SK-N-SH (cell line): ENCODE results near the gene ATXN2. TPM values are rescaled to one million over a fixed set of nuclear protein-coding genes. Genes with fewer than 3 reads are reported as not detected.
A peak's percentile ranks its signal among the peaks of the same experiment; 100 is the strongest.

Experiments
- CTCF ChIA-PET: fragments of 300-600, 350-600 bp; formaldehyde crosslinking; extraction: SDS; loops from one replicate; lab custom pipeline; 2021; lab: Yijun Ruan, JAX
- POLR2A ChIA-PET: fragments of 350-600 bp; sonication (Branson Sonifier 250); formaldehyde crosslinking; extraction: SDS; loops from one replicate; lab custom pipeline; 2020; ENCODE audit warnings: antibody characterized with exemption, inconsistent platforms; lab: Yijun Ruan, JAX
- DNase-seq: peaks from one replicate; pipeline ENCODE4 v3.0.0; 2012
- H2AFZ ChIP-seq: fragments of 200-600 bp; sonication (generic); 2 replicates; pipeline ENCODE4 v1.8.1; 2016; ENCODE audit warnings: antibody characterized with exemption, mild to moderate bottlenecking, low read depth
- H3F3A ChIP-seq: fragments of 200-600 bp; sonication (generic); replicated peaks from 2 replicates; pipeline ENCODE3; 2016; ENCODE audit warnings: antibody characterized with exemption, mild to moderate bottlenecking; ENCODE audit not compliant: insufficient read depth
- H3K27ac ChIP-seq, 2 experiments: fragments of 200-500 bp in 1 of 2; fragments of 200-600 bp in 1 of 2; sonication (Bioruptor generic) in 1 of 2; sonication (generic), shearing (Covaris generic) in 1 of 2; 2 replicates each; pipeline versions ENCODE4 v1.5.1 to v1.6.1; 2014 to 2016; ENCODE audit warnings: low read depth in 2 of 2, inconsistent platforms in 1 of 2, low read length in 1 of 2, mild to moderate bottlenecking in 1 of 2, mixed read lengths in 1 of 2
- H3K27me3 ChIP-seq: fragments of 200-600 bp; sonication (generic), shearing (Covaris generic); 2 replicates; pipeline ENCODE4 v1.6.1; 2016; ENCODE audit warnings: mixed run types; ENCODE audit not compliant: insufficient read depth
- H3K36me3 ChIP-seq, 2 experiments: fragments of 200-500 bp in 1 of 2; fragments of 200-600 bp in 1 of 2; sonication (Bioruptor generic) in 1 of 2; sonication (generic) in 1 of 2; replicated peaks in 1 of 2; 2 replicates each; pipeline versions ENCODE3 to v1.5.1; 2014 to 2016; ENCODE audit warnings: low read length in 1 of 2, mild to moderate bottlenecking in 1 of 2; ENCODE audit not compliant: insufficient read depth in 2 of 2, control insufficient read depth in 1 of 2
- H3K4me1 ChIP-seq, 2 experiments: fragments of 200-500 bp in 1 of 2; fragments of 200-600 bp in 1 of 2; sonication (Bioruptor generic) in 1 of 2; sonication (generic), shearing (Covaris generic) in 1 of 2; 2 replicates each; pipeline versions ENCODE4 v1.5.1 to v1.6.1; 2014 to 2016; ENCODE audit warnings: low read depth in 1 of 2, low read length in 1 of 2, mixed run types in 1 of 2; ENCODE audit not compliant: insufficient read depth in 2 of 2, control insufficient read depth in 1 of 2
- H3K4me2 ChIP-seq: fragments of 200-600 bp; sonication (generic), shearing (Covaris generic); 2 replicates; pipeline ENCODE4 v1.6.1; 2017; ENCODE audit warnings: mixed run types
- H3K4me3 ChIP-seq, 2 experiments: fragments of 200-500 bp in 1 of 2; fragments of 200-600 bp in 1 of 2; sonication (Bioruptor generic) in 1 of 2; sonication (generic), shearing (Covaris generic) in 1 of 2; 2 replicates each; pipeline versions ENCODE4 v1.5.1 to v1.8.1; 2014 to 2016; ENCODE audit warnings: low read depth in 2 of 2, inconsistent platforms in 1 of 2, low read length in 1 of 2, mild to moderate bottlenecking in 1 of 2, mixed read lengths in 1 of 2, moderate library complexity in 1 of 2
- H3K79me2 ChIP-seq: fragments of 200-600 bp; sonication (generic); 2 replicates; pipeline ENCODE4 v1.8.1; 2017; ENCODE audit warnings: mild to moderate bottlenecking; ENCODE audit not compliant: insufficient read depth
- H3K9ac ChIP-seq: fragments of 200-600 bp; sonication (generic); 2 replicates; pipeline ENCODE4 v1.6.1; 2017; ENCODE audit warnings: mixed run types
- H3K9me2 ChIP-seq: fragments of 200-600 bp; sonication (generic); 2 replicates; pipeline ENCODE4 v1.6.1; 2017; ENCODE audit warnings: mixed run types
- H3K9me3 ChIP-seq: fragments of 200-600 bp; sonication (generic); 2 replicates; pipeline ENCODE4 v1.6.1; 2017; ENCODE audit warnings: mixed run types, mild to moderate bottlenecking, moderate library complexity
- H4K20me1 ChIP-seq: fragments of 200-600 bp; sonication (generic); 2 replicates; pipeline ENCODE4 v1.6.1; 2017; ENCODE audit warnings: mild to moderate bottlenecking, mixed run types; ENCODE audit not compliant: insufficient read depth
- FOSL2 ChIP-seq: IDR thresholded peaks from 2 replicates; pipeline ENCODE4 v1.4.0; 2012; ENCODE audit warnings: low read depth, mild to moderate bottlenecking, moderate library complexity, borderline replicate concordance
- FOXM1 ChIP-seq: IDR thresholded peaks from 2 replicates; pipeline ENCODE4 v1.4.0; 2012; ENCODE audit warnings: low read depth, mild to moderate bottlenecking
- JUND ChIP-seq: IDR thresholded peaks from 2 replicates; pipeline ENCODE4 v1.4.0; 2012
- NFIC ChIP-seq: IDR thresholded peaks from 2 replicates; pipeline ENCODE4 v1.4.0; 2012; ENCODE audit warnings: borderline replicate concordance
- NRF1 ChIP-seq: IDR thresholded peaks from 2 replicates; pipeline ENCODE4 v1.6.1; 2012; ENCODE audit warnings: low read depth, mild to moderate bottlenecking, low read length
- RAD21 ChIP-seq: IDR thresholded peaks from 2 replicates; pipeline ENCODE4 v1.6.1; 2012; ENCODE audit warnings: mild to moderate bottlenecking, low read length
- REST ChIP-seq: IDR thresholded peaks from 2 replicates; pipeline ENCODE4 v1.6.1; 2012; ENCODE audit warnings: mild to moderate bottlenecking, low read depth, low read length, moderate library complexity
- RFX5 ChIP-seq: IDR thresholded peaks from 2 replicates; pipeline ENCODE4 v1.6.1; 2012; ENCODE audit warnings: mild to moderate bottlenecking, improper control_type of control experiment, low read length
- RXRA ChIP-seq: IDR thresholded peaks from 2 replicates; pipeline ENCODE4 v1.4.0; 2012; ENCODE audit warnings: low read depth, mild to moderate bottlenecking, borderline replicate concordance
- SMC3 ChIP-seq: IDR thresholded peaks from 2 replicates; pipeline ENCODE4 v1.6.1; 2012; ENCODE audit warnings: low read depth, low read length, improper control_type of control experiment
- ZBTB33 ChIP-seq: IDR thresholded peaks from 2 replicates; pipeline ENCODE4 v1.4.0; 2012; ENCODE audit warnings: low read depth, borderline replicate concordance
- WGBS: methylation state at CpG from one replicate; pipeline ENCODE4 v1.1.6; 2017; ENCODE audit warnings: low lambda C conversion rate; 5-methylcytosine and 5-hydroxymethylcytosine counted together
- polyA plus RNA-seq, 3 experiments: library from polyadenylated mRNA; depleted of rRNA; stranded (reverse); fragments of >200 nt; gene quantifications; 2 replicates each; pipeline ENCODE4 v1.2.3, GENCODE V29; 2012

ATXN2 gene
- polyA plus RNA-seq, 1 of the 3 experiments (the other 2 are of a cell fraction): 35.7 TPM

- TF ChIP-seq REST (no peak), RAD21 (no peak), FOSL2 (peak; percentile 51; the same call in 1 of the 2 replicates), JUND (no peak), FOXM1 (no peak)
- TF ChIP-seq, all 33 proteins: peak for 2
Observed at GRCh38 chr12:111413442-111414086, 185.6 kb downstream of the ATXN2 start (continued).

- Histone ChIP-seq H3F3A (peaks cover 51% of the 10 kb centered on the region), H2AFZ (no peak overlapping the region), H3K9me2 (no peaks in the 10 kb centered on the region), H3K4me2 (peak overlapping the region; percentile 99), H4K20me1 (peaks cover 40% of the 10 kb centered on the region), H3K79me2 (peaks cover 100% of the 10 kb centered on the region), H3K36me3 (peaks cover 0 to 13% of the 10 kb centered on the region in 2 experiments), H3K9me3 (no peaks in the 10 kb centered on the region), H3K27ac (peak overlapping the region in 1 of 2 experiments; percentile 87; a peak in 2 of 4 replicates), H3K4me1 (peaks cover 43 to 70% of the 10 kb centered on the region in 2 experiments; a peak in 3 of 4 replicates), H3K9ac (no peak overlapping the region), H3K27me3 (no peaks in the 10 kb centered on the region), H3K4me3 (no peak overlapping the region)
- ChIA-PET CTCF (interaction anchor here (0.6 to 8.8 kb wide), 9 partner anchors 12 to 261 kb away, joined by 3 to 98 read pairs (median 3); no protein-coding TSS in a partner anchor), POLR2A (interaction anchor here (1.2 kb wide), 1 partner anchor 15 kb away, joined by 3 read pairs; no protein-coding TSS in a partner anchor)
- 73% methylated on average over 6 of the region's 6 CpGs for WGBS
- no peak for TF ChIP-seq RFX5
- peak; percentile 66 for TF ChIP-seq NFIC
- no peak for DNase-seq
Observed at GRCh38 chr12:111412830-111413441, 186.2 kb downstream of the ATXN2 start.

- Histone ChIP-seq H3K9me2 (no peaks in the 10 kb centered on the region), H3K36me3 (peaks cover 0 to 13% of the 10 kb centered on the region in 2 experiments), H3K79me2 (peaks cover 100% of the 10 kb centered on the region), H3K4me3 (no peak overlapping the region), H3K27me3 (no peaks in the 10 kb centered on the region), H3F3A (peaks cover 51% of the 10 kb centered on the region), H3K27ac (peak overlapping the region; percentile 19 to 87; a peak in 3 of 4 replicates), H3K4me1 (peaks cover 49 to 71% of the 10 kb centered on the region in 2 experiments; a peak in 3 of 4 replicates), H4K20me1 (peaks cover 36% of the 10 kb centered on the region), H3K4me2 (peak overlapping the region; percentile 99), H2AFZ (no peak overlapping the region), H3K9me3 (no peaks in the 10 kb centered on the region), H3K9ac (no peak overlapping the region)
- TF ChIP-seq SMC3: no peak
- no peak for TF ChIP-seq NRF1
- TF ChIP-seq ZBTB33: no peak
- no peak for TF ChIP-seq RXRA
- no peak for TF ChIP-seq RAD21
- POLR2A ChIA-PET: interaction anchor here (1.2 kb wide), 1 partner anchor 16 kb away, joined by 3 read pairs; no protein-coding TSS in a partner anchor
- DNase-seq: peak; percentile 41
- CTCF ChIA-PET: interaction anchor here (0.5 to 8.8 kb wide), 10 partner anchors 13 to 262 kb away, joined by 3 to 98 read pairs (median 3); no protein-coding TSS in a partner anchor
- 70% methylated on average over 11 of the region's 15 CpGs for WGBS
Observed at GRCh38 chr12:111412007-111412829, 186.9 kb downstream of the ATXN2 start.
